H1 (cell line): Measurements from ENCODE around the gene APPL2. TPM values are rescaled to one million over a fixed set of nuclear protein-coding genes. Genes with fewer than 3 reads are reported as not detected.

Source experiments
- CTCF ChIA-PET: fragments of 300-600 bp; sonication (Branson Sonifier 250); formaldehyde crosslinking; loops from one replicate; lab custom pipeline; 2021; ENCODE audit not compliant: partially characterized antibody; lab: Charles Lee
- POLR2A ChIA-PET: fragments of 300-600 bp; sonication (Branson Sonifier 250); formaldehyde crosslinking; loops from one replicate; lab custom pipeline; 2021; ENCODE audit warnings: inconsistent platforms; ENCODE audit not compliant: partially characterized antibody; lab: Charles Lee
- DNase-seq, 2 experiments: peaks; one replicate each; pipeline versions ENCODE4 v3.0.0 to v3.0.0-alpha.2; 2010 to 2022; ENCODE audit warnings: low spot score in 2 of 2, low read depth in 1 of 2, mixed read lengths in 1 of 2
- FAIRE-seq: peaks from 2 replicates; lab custom pipeline; 2011; peaks lifted over from hg19 to GRCh38; lab: Jason Lieb, UNC
- H2AFZ ChIP-seq: 2 replicates; pipeline ENCODE4 v1.8.1; 2012; ENCODE audit warnings: low read length, inconsistent platforms
- H2AK5ac ChIP-seq: 2 replicates; pipeline ENCODE4 v1.6.1; 2013; ENCODE audit warnings: low read depth, low read length
- H2BK120ac ChIP-seq: replicated peaks from 2 replicates; pipeline ENCODE3; 2013; ENCODE audit warnings: low read depth, low read length, inconsistent platforms
- H2BK12ac ChIP-seq: 2 replicates; pipeline ENCODE4 v1.6.1; 2013; ENCODE audit warnings: low read depth, low read length
- H2BK15ac ChIP-seq: 2 replicates; pipeline ENCODE4 v1.6.1; 2013; ENCODE audit warnings: low read length
- H2BK20ac ChIP-seq: 2 replicates; pipeline ENCODE4 v1.6.1; 2013; ENCODE audit warnings: low read length
- H2BK5ac ChIP-seq: 2 replicates; pipeline ENCODE4 v1.6.1; 2013; ENCODE audit warnings: low read depth, low read length
- H3K14ac ChIP-seq: 2 replicates; pipeline ENCODE4 v1.6.1; 2013; ENCODE audit warnings: inconsistent platforms; ENCODE audit not compliant: insufficient read length
- H3K18ac ChIP-seq: 2 replicates; pipeline ENCODE4 v1.6.1; 2013; ENCODE audit warnings: low read length; ENCODE audit errors: extremely low read depth
- H3K23ac ChIP-seq: 2 replicates; pipeline ENCODE4 v1.6.1; 2013; ENCODE audit warnings: inconsistent platforms; ENCODE audit not compliant: insufficient read length
- H3K23me2 ChIP-seq: 2 replicates; pipeline ENCODE4 v1.6.1; 2013; ENCODE audit warnings: low read depth, low read length
- H3K27ac ChIP-seq: 2 replicates; pipeline ENCODE4 v1.6.1; 2011; ENCODE audit warnings: low read depth, low read length, inconsistent platforms
- H3K27me3 ChIP-seq, 4 experiments: replicated peaks in 1 of 4; 1 replicate in 1 of 4; 2 replicates in 3 of 4; pipeline versions ENCODE4 v1.6.1 to v1.8.1; 2011 to 2013; ENCODE audit warnings: low read length in 3 of 4, mild to moderate bottlenecking in 3 of 4, inconsistent platforms in 2 of 4, mixed read lengths in 2 of 4, moderate library complexity in 1 of 4; ENCODE audit not compliant: control insufficient read depth in 3 of 4, insufficient read depth in 3 of 4; ENCODE audit errors: extremely low read depth in 1 of 4
- H3K36me3 ChIP-seq, 4 experiments: 2 replicates each; pipeline versions ENCODE4 v1.6.1 to v1.8.1; 2011 to 2013; ENCODE audit warnings: mild to moderate bottlenecking in 4 of 4, low read length in 3 of 4, moderate library complexity in 2 of 4, control low read depth in 1 of 4, inconsistent platforms in 1 of 4; ENCODE audit not compliant: insufficient read depth in 4 of 4, control insufficient read depth in 2 of 4
- H3K4ac ChIP-seq: replicated peaks from 2 replicates; pipeline ENCODE3; 2013; ENCODE audit warnings: low read length, low read depth, mixed read lengths, inconsistent platforms; ENCODE audit not compliant: insufficient read length
- H3K4me1 ChIP-seq, 4 experiments: replicated peaks in 1 of 4; 1 replicate in 1 of 4; 2 replicates in 3 of 4; pipeline versions ENCODE4 v1.6.1 to v1.8.1; 2011 to 2013; ENCODE audit warnings: low read length in 3 of 4, inconsistent platforms in 2 of 4, mixed read lengths in 1 of 4; ENCODE audit not compliant: insufficient read depth in 4 of 4, control insufficient read depth in 3 of 4
- H3K4me2 ChIP-seq, 2 experiments: 2 replicates each; pipeline versions ENCODE4 v1.6.1 to v1.8.1; 2011 to 2013; ENCODE audit warnings: low read depth in 2 of 2, low read length in 2 of 2, control low read depth in 1 of 2, inconsistent platforms in 1 of 2, mild to moderate bottlenecking in 1 of 2; ENCODE audit not compliant: insufficient read depth in 1 of 2
- H3K4me3 ChIP-seq, 4 experiments: fragments of 200-600, 300-600 bp in 1 of 4; sonication (generic), shearing (Covaris generic), sonication (Bioruptor Twin) in 1 of 4; 2 replicates each; pipeline versions ENCODE4 v1.5.1 to v1.8.1; 2011 to 2016; ENCODE audit warnings: low read length in 4 of 4, low read depth in 3 of 4, control low read depth in 2 of 4, inconsistent platforms in 2 of 4, mild to moderate bottlenecking in 2 of 4, mixed read lengths in 1 of 4, moderate library complexity in 1 of 4; ENCODE audit not compliant: insufficient read depth in 2 of 4; ENCODE audit errors: extremely low read depth in 1 of 4
- H3K56ac ChIP-seq: replicated peaks from 2 replicates; pipeline ENCODE3; 2013; ENCODE audit warnings: low read depth, mild to moderate bottlenecking, mixed read lengths, low read length, inconsistent platforms; ENCODE audit not compliant: insufficient read length
- H3K79me1 ChIP-seq: 2 replicates; pipeline ENCODE4 v1.6.1; 2013; ENCODE audit warnings: low read depth, low read length, control low read depth
- H3K79me2 ChIP-seq, 2 experiments: 2 replicates each; pipeline versions ENCODE4 v1.6.1 to v1.8.1; 2012 to 2013; ENCODE audit warnings: low read length in 2 of 2, mild to moderate bottlenecking in 2 of 2, inconsistent platforms in 1 of 2; ENCODE audit not compliant: insufficient read depth in 2 of 2, control insufficient read depth in 1 of 2
- H3K9ac ChIP-seq, 4 experiments: replicated peaks in 1 of 4; 1 replicate in 1 of 4; 2 replicates in 3 of 4; pipeline versions ENCODE4 v1.6.1 to v1.8.1; 2011 to 2013; ENCODE audit warnings: low read depth in 3 of 4, low read length in 3 of 4, control low read depth in 2 of 4, mild to moderate bottlenecking in 2 of 4, moderate library complexity in 2 of 4, inconsistent platforms in 1 of 4; ENCODE audit errors: extremely low read depth in 1 of 4
- H3K9me3 ChIP-seq, 2 experiments: 2 replicates each; pipeline versions ENCODE4 v1.6.1 to v1.8.1; 2012 to 2013; ENCODE audit warnings: mild to moderate bottlenecking in 2 of 2, moderate library complexity in 2 of 2, control low read depth in 1 of 2, inconsistent platforms in 1 of 2, low read depth in 1 of 2, low read length in 1 of 2, mixed read lengths in 1 of 2; ENCODE audit not compliant: insufficient read depth in 2 of 2
- H4K20me1 ChIP-seq, 2 experiments: replicated peaks in 1 of 2; 2 replicates each; pipeline versions ENCODE3 to v1.8.1; 2011 to 2013; ENCODE audit warnings: inconsistent platforms in 2 of 2, low read length in 2 of 2, mild to moderate bottlenecking in 1 of 2; ENCODE audit not compliant: insufficient read depth in 2 of 2, control insufficient read depth in 1 of 2
- H4K5ac ChIP-seq: 2 replicates; pipeline ENCODE4 v1.6.1; 2013; ENCODE audit warnings: low read length, low read depth, mixed read lengths, inconsistent platforms; ENCODE audit not compliant: insufficient read length
- H4K8ac ChIP-seq: 2 replicates; pipeline ENCODE4 v1.8.0; 2013; ENCODE audit warnings: mild to moderate bottlenecking, moderate library complexity, low read length, inconsistent platforms; ENCODE audit not compliant: insufficient read depth; ENCODE audit errors: extremely low read depth
- H4K91ac ChIP-seq: replicated peaks from 2 replicates; pipeline ENCODE3; 2013; ENCODE audit warnings: low read length, mixed read lengths, inconsistent platforms; ENCODE audit not compliant: insufficient read length
- SP2 ChIP-seq: IDR thresholded peaks from 2 replicates; pipeline ENCODE4 v1.6.1; 2012; ENCODE audit warnings: mild to moderate bottlenecking, low read length, inconsistent platforms
- SRF ChIP-seq: IDR thresholded peaks from 2 replicates; pipeline ENCODE4 v1.6.1; 2011; ENCODE audit warnings: mild to moderate bottlenecking, low read depth, low read length, moderate library complexity
- WGBS, 2 experiments: shearing (Covaris generic) in 1 of 2; methylation state at CpG; one replicate each; pipeline versions ENCODE4 v1.1.6 to v1.1.7; 2013 to 2015; ENCODE audit warnings: low lambda C conversion rate in 2 of 2, mixed read lengths in 2 of 2, inconsistent platforms in 1 of 2, low coverage in 1 of 2, missing lambda C conversion rate in 1 of 2; ENCODE audit not compliant: insufficient replicate concordance in 2 of 2, insufficient coverage in 1 of 2, insufficient read length in 1 of 2; ENCODE audit errors: extremely low coverage in 1 of 2, missing lambda C conversion rate in 1 of 2; 5-methylcytosine and 5-hydroxymethylcytosine counted together
- polyA plus RNA-seq, 7 experiments: library from polyadenylated mRNA; depleted of rRNA in 3 of 7; stranded (reverse) in 5 of 7; unstranded in 2 of 7; fragments of >200 nt in 5 of 7; fragments of 200-250 nt in 2 of 7; gene quantifications; 1 replicate in 5 of 7; 2 replicates in 1 of 7; 4 replicates in 1 of 7; pipeline versions ENCODE4 v1.2.1 to v1.2.3, GENCODE V29; 2011 to 2013; ENCODE audit warnings: missing spikeins in 2 of 7, mixed read lengths in 2 of 7
- total RNA-seq: library from RNA; stranded (reverse); fragmentation: NEBNext Ultra II Directional; extraction: Animal tissue kit (Norgen Biotek cat#: 25700); gene quantifications from 2 replicates; pipeline ENCODE4 v1.2.1, GENCODE V29; 2021

APPL2 gene
- total and polyA plus RNA-seq, 2 of the 8 experiments (the other 6 are each of a cell fraction or from before 2014, with no cell fraction given) = 8.9 to 22.9 TPM

- Histone ChIP-seq H3K36me3 (peaks cover 0 to 76% (median 19%) of the 10 kb centered on the region in 4 experiments; a peak in 6 of 8 replicates), H2AFZ (no peak overlapping the region), H2BK20ac (no peak overlapping the region), H4K8ac (no peak overlapping the region), H2BK12ac (no peak overlapping the region), H3K27ac (no peak overlapping the region), H2AK5ac (no peak overlapping the region), H3K56ac (no peak overlapping the region), H3K18ac (no peak overlapping the region), H2BK120ac (no peak overlapping the region), H3K4ac (no peak overlapping the region), H2BK5ac (no peak overlapping the region), H3K23me2 (no peaks in the 10 kb centered on the region), H3K4me2 (no peak overlapping the region), H4K20me1 (no peaks in the 10 kb centered on the region), H3K79me2 (no peaks in the 10 kb centered on the region), H3K9ac (no peak overlapping the region), H3K4me3 (no peak overlapping the region), H2BK15ac (no peak overlapping the region), H3K9me3 (no peaks in the 10 kb centered on the region), H3K4me1 (no peaks in the 10 kb centered on the region), H3K79me1 (no peaks in the 10 kb centered on the region), H4K5ac (no peak overlapping the region), H3K14ac (no peak overlapping the region), H4K91ac (no peak overlapping the region), H3K27me3 (no peaks in the 10 kb centered on the region), H3K23ac (no peak overlapping the region)
- 66% methylated on average over 3 of the region's 3 CpGs; no CpG with 5 or more reads in 1 of the 2 experiments for WGBS, 2 experiments
- no peak for FAIRE-seq
- peak; percentile 56; the same call in 1 of the 2 replicates for TF ChIP-seq SRF
- no peak for TF ChIP-seq SP2
- POLR2A ChIA-PET = no interaction called here
- CTCF ChIA-PET = no interaction called here
- no peak for DNase-seq
These were observed 78.4 kb downstream of the APPL2 start for GRCh38 chr12:105157606-105158005.
